Pancreas (tissue), 10 donors: Measurements from ENCODE around the gene CCDC92. TPM values are rescaled to one million over a fixed set of nuclear protein-coding genes. Genes with fewer than 3 reads are reported as not detected.

Source experiments
- ATAC-seq, 4 donors: fragments of 200-7000 bp; cut with Tn5 transposase; one replicate each; pipeline versions ENCODE4 v1.8.0 to v1.9.1; 2020; ENCODE audit warnings: mild to moderate bottlenecking in 4 of 4, moderate library complexity in 4 of 4
- DNase-seq, 6 donors: peaks; one replicate each; pipeline ENCODE4 v3.0.0-alpha.2; 2020
- FAIRE-seq: peaks from 2 replicates; lab custom pipeline; 2012; peaks lifted over from hg19 to GRCh38; lab: Jason Lieb, UNC
- H3K27ac ChIP-seq, 4 donors: fragments of 200-600 bp; sonication (generic); 1 replicate in 3 of 4; 2 replicates in 1 of 4; pipeline versions ENCODE4 v1.5.0 to v1.8.0; 2020
- H3K27me3 ChIP-seq, 4 donors: fragments of 200-600 bp; one replicate each; pipeline ENCODE4 v1.8.0; 2021
- H3K36me3 ChIP-seq, 3 donors: fragments of 200-600 bp; sonication (generic) in 1 of 3; one replicate each; pipeline versions ENCODE4 v1.5.0 to v1.8.0; 2020 to 2021
- H3K4me1 ChIP-seq, 3 donors: fragments of 200-600 bp; one replicate each; pipeline ENCODE4 v1.8.0; 2021
- H3K4me3 ChIP-seq, 4 donors: fragments of 200-600 bp; sonication (generic) in 2 of 4; one replicate each; pipeline versions ENCODE4 v1.5.0 to v1.8.0; 2020 to 2021
- H3K9me3 ChIP-seq, 4 donors: fragments of 200-600 bp; one replicate each; pipeline ENCODE4 v1.8.0; 2021
- WGBS, 2 donors: extraction: QIAGEN DNeasy Blood & Tissue Kit; methylation state at CpG; one replicate each; pipeline ENCODE4 v1.1.7; 2013; 5-methylcytosine and 5-hydroxymethylcytosine counted together
- intact Hi-C, 3 donors: fragments of 100-400 bp; cut with DNase I; formaldehyde crosslinking; loops; one replicate each; pipeline versions ENCODE4 v1.11.1 to v1.14.2; 2022
- polyA plus RNA-seq, 2 donors: library from polyadenylated mRNA; stranded (reverse); fragments of 200-250 nt; gene quantifications; one replicate each; pipeline ENCODE4 v1.2.3, GENCODE V29; 2013
- total RNA-seq, 6 donors: library from RNA; stranded (reverse); fragmentation: NEBNext Ultra II Directional in 4 of 6; extraction: Animal tissue kit (Norgen Biotek cat#: 25700) in 4 of 6; gene quantifications; one replicate each; pipeline versions ENCODE4 v1.2.1 to v1.2.4, GENCODE V29; 2021 to 2023
- TF ChIP-seq, protein P1 (sequence below), 4 donors: fragments of 200-600 bp; sonication (generic) in 3 of 4; IDR thresholded peaks; one replicate each; pipeline versions ENCODE4 v1.5.0 to v1.8.0; 2021; ENCODE audit warnings: antibody characterized with exemption in 4 of 4
- donor health status: healthy with polysubstance abuse.
- donor health status: DM: no; HTN: no; CAD: no; lungs with moderate emphysema.
- donor health status: DM: no; HTN: no; CAD: no.
- donor health status: control.
- donor health status: control.
- donor health status: Bipolar disorder and iron deficiency.
- donor health status: DM: yes; HTN: yes; CAD: no.
- donor health status: DM: no; HTN: no; CAD: no.
- donor health status: DM: no; HTN: no; CAD: no.
- donor health status: DM: yes; HTN: yes; CAD: no.

CCDC92 gene
- total and polyA plus RNA-seq, 8 donors = 9.2 to 29.4 (median 12.0) TPM

DNA sequence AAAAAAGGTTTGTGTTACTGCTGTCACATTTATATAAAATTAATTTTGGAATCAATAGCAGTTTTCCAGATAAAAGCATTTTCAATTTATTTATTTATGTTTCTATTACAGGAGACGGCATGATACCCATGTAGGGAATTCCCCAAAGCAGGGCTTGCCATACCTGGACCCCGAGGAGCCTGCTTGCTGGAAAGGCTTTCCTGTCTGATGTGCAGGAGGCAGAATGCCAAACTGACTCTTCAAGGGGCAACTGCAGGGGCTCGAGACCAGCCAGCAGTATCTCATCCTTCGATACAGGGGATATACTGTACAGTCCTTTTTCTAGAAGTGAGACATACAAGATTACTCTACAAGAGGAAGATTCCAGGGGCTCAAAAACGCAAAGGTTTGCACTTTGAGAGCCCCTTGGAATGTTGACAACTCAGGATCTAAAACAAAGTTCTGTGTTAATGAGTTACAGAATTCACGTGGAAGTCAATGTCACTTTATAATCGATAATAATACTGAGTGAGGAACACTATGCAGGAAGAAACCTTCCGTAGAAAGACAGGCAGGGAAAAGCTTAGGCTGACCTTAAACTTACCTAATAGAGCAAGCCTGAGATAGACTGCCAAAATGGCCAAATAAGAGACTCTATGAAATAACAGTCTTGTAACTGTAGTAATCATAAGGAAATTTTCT is 38.9 kb upstream of the CCDC92 start:
- no peak overlapping the region for H3K27ac ChIP-seq
- no peaks in the 10 kb centered on the region for H3K9me3 ChIP-seq
- 24 to 30% methylated on average over 8 of the region's 8 CpGs for WGBS, 2 donors
- H3K4me3 ChIP-seq = no peak overlapping the region
- peaks cover 0 to 23% (median 13%) of the 10 kb centered on the region in 3 donors for H3K36me3 ChIP-seq
- TF ChIP-seq, protein P1, sequence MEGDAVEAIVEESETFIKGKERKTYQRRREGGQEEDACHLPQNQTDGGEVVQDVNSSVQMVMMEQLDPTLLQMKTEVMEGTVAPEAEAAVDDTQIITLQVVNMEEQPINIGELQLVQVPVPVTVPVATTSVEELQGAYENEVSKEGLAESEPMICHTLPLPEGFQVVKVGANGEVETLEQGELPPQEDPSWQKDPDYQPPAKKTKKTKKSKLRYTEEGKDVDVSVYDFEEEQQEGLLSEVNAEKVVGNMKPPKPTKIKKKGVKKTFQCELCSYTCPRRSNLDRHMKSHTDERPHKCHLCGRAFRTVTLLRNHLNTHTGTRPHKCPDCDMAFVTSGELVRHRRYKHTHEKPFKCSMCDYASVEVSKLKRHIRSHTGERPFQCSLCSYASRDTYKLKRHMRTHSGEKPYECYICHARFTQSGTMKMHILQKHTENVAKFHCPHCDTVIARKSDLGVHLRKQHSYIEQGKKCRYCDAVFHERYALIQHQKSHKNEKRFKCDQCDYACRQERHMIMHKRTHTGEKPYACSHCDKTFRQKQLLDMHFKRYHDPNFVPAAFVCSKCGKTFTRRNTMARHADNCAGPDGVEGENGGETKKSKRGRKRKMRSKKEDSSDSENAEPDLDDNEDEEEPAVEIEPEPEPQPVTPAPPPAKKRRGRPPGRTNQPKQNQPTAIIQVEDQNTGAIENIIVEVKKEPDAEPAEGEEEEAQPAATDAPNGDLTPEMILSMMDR (IDR thresholded peaks at IDR 0.05) = no peak
- DNase-seq = no peak
- H3K27me3 ChIP-seq = no peaks in the 10 kb centered on the region
- no peak for FAIRE-seq
- peaks cover 5 to 28% (median 9%) of the 10 kb centered on the region in 3 donors for H3K4me1 ChIP-seq
- peak in 1 of 4 donors; percentile 27 for ATAC-seq
- intact Hi-C loops = no loop called here

- H3K27ac ChIP-seq = no peak overlapping the region
- H3K9me3 ChIP-seq = no peaks in the 10 kb centered on the region
- ATAC-seq = no peak
- 89 to 92% methylated on average over 3 of the region's 3 CpGs for WGBS, 2 donors
- DNase-seq = no peak
- peaks cover 5 to 35% (median 9%) of the 10 kb centered on the region in 3 donors for H3K4me1 ChIP-seq
- H3K36me3 ChIP-seq = peaks cover 0 to 23% (median 13%) of the 10 kb centered on the region in 3 donors
- no peak overlapping the region for H3K4me3 ChIP-seq
- no peaks in the 10 kb centered on the region for H3K27me3 ChIP-seq
- intact Hi-C loops = no loop called here
- TF ChIP-seq, protein P1 (IDR thresholded peaks at IDR 0.05) = no peak
- FAIRE-seq = no peak
Measured at GRCh38 chr12:124010687-124011086, 38.1 kb upstream of the CCDC92 start.

GRCh38 chr12:124009781-124010180 is 37.1 kb upstream of the CCDC92 start:
- TF ChIP-seq, protein P1 (IDR thresholded peaks at IDR 0.05) = no peak
- DNase-seq = no peak
- Histone ChIP-seq H3K4me1 (peaks cover 5 to 36% (median 9%) of the 10 kb centered on the region in 3 donors), H3K36me3 (peaks cover 0 to 23% (median 13%) of the 10 kb centered on the region in 3 donors), H3K27me3 (no peaks in the 10 kb centered on the region), H3K9me3 (no peaks in the 10 kb centered on the region), H3K4me3 (no peak overlapping the region), H3K27ac (no peak overlapping the region)
- no peak for FAIRE-seq
- intact Hi-C loops = no loop called here
- 54 to 60% methylated on average over 6 of the region's 6 CpGs for WGBS, 2 donors
- ATAC-seq = no peak

GRCh38 chr12:124008595-124008994 is 36.0 kb upstream of the CCDC92 start:
- Histone ChIP-seq H3K27me3 (no peaks in the 10 kb centered on the region), H3K36me3 (peaks cover 0 to 21% (median 18%) of the 10 kb centered on the region in 3 donors), H3K4me1 (peaks cover 5 to 36% (median 9%) of the 10 kb centered on the region in 3 donors), H3K27ac (peak overlapping the region in 1 of 4 donors; percentile 4), H3K4me3 (no peak overlapping the region), H3K9me3 (no peaks in the 10 kb centered on the region)
- DNase-seq (no peak), ATAC-seq (no peak), FAIRE-seq (no peak)
- 76 to 80% methylated on average over 3 of the region's 3 CpGs for WGBS, 2 donors
- TF ChIP-seq, protein P1 (IDR thresholded peaks at IDR 0.05) = no peak
- intact Hi-C loops = no loop called here
